HepG2 (cell line): Measurements from ENCODE around the gene PNMA6F. TPM values are rescaled to one million over a fixed set of nuclear protein-coding genes. Genes with fewer than 3 reads are reported as not detected.

Experiments
- ATAC-seq: fragments of 200-7000 bp; cut with Tn5 transposase; 3 replicates; pipeline ENCODE4 v1.9.1; 2020; ENCODE audit warnings: mild to moderate bottlenecking, moderate library complexity
- BruUV-seq: library from RNA; stranded (reverse); fragments of 400-500 nt; replicated peaks from 2 replicates; lab custom pipeline; 2021; lab: Mats Ljungman, UMichigan
- CTCF ChIA-PET: fragments of 300-600 bp; formaldehyde crosslinking; extraction: SDS; loops from one replicate; lab custom pipeline; 2021; ENCODE audit warnings: low total read pairs, inconsistent platforms, low intra/inter-chr PET ratio; lab: Yijun Ruan, JAX
- POLR2A ChIA-PET: fragments of 350-600 bp; sonication (Branson Sonifier 250); formaldehyde crosslinking; loops from one replicate; lab custom pipeline; 2020; ENCODE audit warnings: antibody characterized with exemption, inconsistent platforms; lab: Yijun Ruan, JAX
- DNase-seq: peaks from one replicate; pipeline ENCODE4 v3.0.0-alpha.2; 2015; ENCODE audit warnings: low spot score
- FAIRE-seq: peaks from 3 replicates; lab custom pipeline; 2011; peaks lifted over from hg19 to GRCh38; lab: Jason Lieb, UNC
- H2AFZ ChIP-seq: one replicate; pipeline ENCODE4 v1.6.1; 2011; ENCODE audit warnings: low read length, inconsistent platforms
- H3K27ac ChIP-seq: fragments of 300-600 bp; 3 replicates; pipeline ENCODE4 v1.8.0; 2011; ENCODE audit warnings: mixed run types, mild to moderate bottlenecking, mixed read lengths, low read length, inconsistent platforms; ENCODE audit not compliant: insufficient read depth; ENCODE audit errors: extremely low read length
- H3K27me3 ChIP-seq, 2 experiments: fragments of 200-600 bp in 1 of 2; 2 replicates in 1 of 2; 3 replicates in 1 of 2; pipeline versions ENCODE4 v1.6.0 to v1.8.0; 2011; ENCODE audit warnings: low read length in 2 of 2, mild to moderate bottlenecking in 2 of 2, moderate library complexity in 2 of 2, inconsistent platforms in 1 of 2; ENCODE audit not compliant: insufficient read depth in 2 of 2, control insufficient read depth in 1 of 2
- H3K36me3 ChIP-seq, 2 experiments: fragments of 200-600 bp in 1 of 2; replicated peaks in 1 of 2; 2 replicates in 1 of 2; 3 replicates in 1 of 2; pipeline versions ENCODE4 v1.5.1 to v1.8.0; 2011; ENCODE audit warnings: low read length in 2 of 2, inconsistent platforms in 1 of 2; ENCODE audit not compliant: insufficient read depth in 2 of 2, control insufficient read depth in 1 of 2
- H3K4me1 ChIP-seq: 2 replicates; pipeline ENCODE4 v1.5.1; 2012; ENCODE audit warnings: low read length, inconsistent platforms; ENCODE audit not compliant: insufficient read depth
- H3K4me2 ChIP-seq: 2 replicates; pipeline ENCODE4 v1.6.0; 2011; ENCODE audit warnings: low read depth, low read length, inconsistent platforms
- H3K4me3 ChIP-seq, 3 experiments: fragments of 200-600 bp in 1 of 3; sonication (generic), shearing (Covaris generic) in 1 of 3; replicated peaks in 1 of 3; 2 replicates each; pipeline ENCODE4 v1.5.1; 2011 to 2016; ENCODE audit warnings: low read length in 3 of 3, inconsistent platforms in 2 of 3, low read depth in 2 of 3, mild to moderate bottlenecking in 2 of 3, control low read depth in 1 of 3, mixed read lengths in 1 of 3; ENCODE audit not compliant: insufficient read depth in 1 of 3
- H3K79me2 ChIP-seq: one replicate; pipeline ENCODE4 v1.6.1; 2011; ENCODE audit warnings: low read length, inconsistent platforms; ENCODE audit not compliant: insufficient read depth
- H3K9ac ChIP-seq: 2 replicates; pipeline ENCODE4 v1.6.0; 2011; ENCODE audit warnings: mild to moderate bottlenecking, low read depth, low read length, inconsistent platforms; ENCODE audit not compliant: insufficient read depth
- H3K9me3 ChIP-seq: 2 replicates; pipeline ENCODE4 v1.5.1; 2012; ENCODE audit warnings: mild to moderate bottlenecking, low read length
- H4K20me1 ChIP-seq: 2 replicates; pipeline ENCODE4 v1.6.0; 2011; ENCODE audit warnings: inconsistent platforms, mild to moderate bottlenecking, low read length, moderate library complexity; ENCODE audit not compliant: insufficient read depth
- CENPX ChIP-seq: sonication (generic); formaldehyde crosslinking; IDR thresholded peaks from 2 replicates; pipeline ENCODE4 v1.9.0; 2021; ENCODE audit warnings: mild to moderate bottlenecking, missing genetic modification reagents, moderate library complexity
- MEIS2 ChIP-seq: sonication (generic); formaldehyde crosslinking; IDR thresholded peaks from 2 replicates; pipeline ENCODE4 v1.9.0; 2021; ENCODE audit warnings: mild to moderate bottlenecking, missing genetic modification reagents
- PAF1 ChIP-seq: IDR thresholded peaks from 2 replicates; pipeline ENCODE4 v1.6.1; 2016; ENCODE audit warnings: missing genetic modification reagents, missing compliant biosample characterization
- ZNF354B ChIP-seq: sonication (generic); formaldehyde crosslinking; IDR thresholded peaks from 2 replicates; pipeline ENCODE4 v1.8.0; 2022; ENCODE audit warnings: mild to moderate bottlenecking, missing genetic modification reagents
- ZNF572 ChIP-seq: sonication (generic); formaldehyde crosslinking; IDR thresholded peaks from 2 replicates; pipeline ENCODE4 v1.5.1; 2020; ENCODE audit warnings: mild to moderate bottlenecking, missing genetic modification reagents
- ZNF678 ChIP-seq: sonication (generic); formaldehyde crosslinking; IDR thresholded peaks from 2 replicates; pipeline ENCODE4 v1.4.0; 2020; ENCODE audit warnings: mild to moderate bottlenecking, missing genetic modification reagents
- ZNF746 ChIP-seq: sonication (generic); formaldehyde crosslinking; IDR thresholded peaks from 2 replicates; pipeline ENCODE4 v1.8.0; 2022; ENCODE audit warnings: mild to moderate bottlenecking, missing genetic modification reagents
- ZNF775 ChIP-seq: sonication (generic); formaldehyde crosslinking; IDR thresholded peaks from 2 replicates; pipeline ENCODE4 v1.4.0; 2020; ENCODE audit warnings: missing genetic modification reagents, mild to moderate bottlenecking, moderate library complexity, borderline replicate concordance
- WGBS: methylation state at CpG from one replicate; pipeline ENCODE4 v1.1.6; 2017; ENCODE audit warnings: low lambda C conversion rate; 5-methylcytosine and 5-hydroxymethylcytosine counted together
- in situ Hi-C: cut with HindIII; loops from 2 replicates; pipeline ENCODE4 v1.10.0; 2017; ENCODE audit warnings: low pct_unique_long_range_greater_than_20kb; ENCODE audit not compliant: extremely low pct_ligation_motif_present
- intact Hi-C: fragments of 100-400 bp; cut with micrococcal nuclease; formaldehyde crosslinking; loops from one replicate; pipeline ENCODE4 v1.10.0; 2022; ENCODE audit not compliant: unreplicated experiment
- polyA plus RNA-seq, 8 experiments: library from polyadenylated mRNA; depleted of rRNA in 3 of 8; stranded (reverse) in 7 of 8; unstranded in 1 of 8; fragments of >200 nt; fragmentation: Illumina TruSeq in 4 of 8; extraction: Trizol in 4 of 8; gene quantifications; 2 replicates each; pipeline versions ENCODE4 v1.2.1 to v1.2.3, GENCODE V29; 2011 to 2016; ENCODE audit warnings: low read depth in 4 of 8, missing spikeins in 1 of 8, mixed read lengths in 1 of 8; ENCODE audit not compliant: insufficient read depth in 1 of 8
- total RNA-seq, 5 experiments: library from RNA; depleted of rRNA; stranded (reverse); fragments of >200 nt; fragmentation: Illumina TruSeq; extraction: Trizol; gene quantifications; 2 replicates each; pipeline ENCODE4 v1.2.3, GENCODE V29; 2016; ENCODE audit warnings: low read depth in 1 of 5
- TF ChIP-seq, protein P1 (sequence below): sonication (generic); formaldehyde crosslinking; IDR thresholded peaks from 2 replicates; pipeline ENCODE4 v1.5.0; 2020; ENCODE audit warnings: mild to moderate bottlenecking, missing genetic modification reagents, moderate library complexity
- TF ChIP-seq, protein P2 (sequence below): sonication (generic); formaldehyde crosslinking; IDR thresholded peaks from 2 replicates; pipeline ENCODE4 v1.8.1; 2023; ENCODE audit warnings: mild to moderate bottlenecking, moderate library complexity, missing genetic modification reagents
- TF ChIP-seq, protein P3 (sequence below): sonication (generic); formaldehyde crosslinking; IDR thresholded peaks from 2 replicates; pipeline ENCODE4 v1.8.0; 2022; ENCODE audit warnings: missing genetic modification reagents, mild to moderate bottlenecking, moderate library complexity, borderline replicate concordance

Gene PNMA6F
- total and polyA plus RNA-seq, 2 of the 13 experiments (the other 11 are each of a cell fraction or from before 2014, with no cell fraction given): not detected

DNA sequence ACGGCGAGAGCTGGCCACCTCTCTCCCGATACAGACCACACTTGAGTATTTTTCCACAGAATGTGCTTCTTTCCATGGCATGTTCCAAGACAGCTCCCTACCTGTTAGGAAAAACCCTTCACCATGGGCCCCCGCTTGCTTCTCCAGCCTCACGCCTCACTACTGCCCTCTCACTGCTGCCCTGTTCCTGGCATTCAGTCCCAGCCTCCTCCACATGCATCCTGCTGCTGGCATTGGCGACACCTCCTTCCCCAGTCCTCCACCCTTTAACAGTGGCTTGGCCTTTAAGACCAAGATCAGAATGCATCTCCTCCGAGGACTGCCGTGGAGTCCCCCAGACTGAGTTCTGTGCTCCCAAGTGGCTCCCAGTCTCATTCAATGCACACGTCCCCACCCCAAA, 10.7 kb downstream of the PNMA6F start:
- no peaks in the 10 kb centered on the region for H3K27me3 ChIP-seq
- no peak overlapping the region for H3K4me3 ChIP-seq
- intact Hi-C loops: no loop called here
- TF ChIP-seq, protein P1, sequence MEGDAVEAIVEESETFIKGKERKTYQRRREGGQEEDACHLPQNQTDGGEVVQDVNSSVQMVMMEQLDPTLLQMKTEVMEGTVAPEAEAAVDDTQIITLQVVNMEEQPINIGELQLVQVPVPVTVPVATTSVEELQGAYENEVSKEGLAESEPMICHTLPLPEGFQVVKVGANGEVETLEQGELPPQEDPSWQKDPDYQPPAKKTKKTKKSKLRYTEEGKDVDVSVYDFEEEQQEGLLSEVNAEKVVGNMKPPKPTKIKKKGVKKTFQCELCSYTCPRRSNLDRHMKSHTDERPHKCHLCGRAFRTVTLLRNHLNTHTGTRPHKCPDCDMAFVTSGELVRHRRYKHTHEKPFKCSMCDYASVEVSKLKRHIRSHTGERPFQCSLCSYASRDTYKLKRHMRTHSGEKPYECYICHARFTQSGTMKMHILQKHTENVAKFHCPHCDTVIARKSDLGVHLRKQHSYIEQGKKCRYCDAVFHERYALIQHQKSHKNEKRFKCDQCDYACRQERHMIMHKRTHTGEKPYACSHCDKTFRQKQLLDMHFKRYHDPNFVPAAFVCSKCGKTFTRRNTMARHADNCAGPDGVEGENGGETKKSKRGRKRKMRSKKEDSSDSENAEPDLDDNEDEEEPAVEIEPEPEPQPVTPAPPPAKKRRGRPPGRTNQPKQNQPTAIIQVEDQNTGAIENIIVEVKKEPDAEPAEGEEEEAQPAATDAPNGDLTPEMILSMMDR (CRISPR knock-in tag): 0 out of 2 replicates have a peak, but pooled peaks have one; percentile 9
- TF ChIP-seq, protein P2, sequence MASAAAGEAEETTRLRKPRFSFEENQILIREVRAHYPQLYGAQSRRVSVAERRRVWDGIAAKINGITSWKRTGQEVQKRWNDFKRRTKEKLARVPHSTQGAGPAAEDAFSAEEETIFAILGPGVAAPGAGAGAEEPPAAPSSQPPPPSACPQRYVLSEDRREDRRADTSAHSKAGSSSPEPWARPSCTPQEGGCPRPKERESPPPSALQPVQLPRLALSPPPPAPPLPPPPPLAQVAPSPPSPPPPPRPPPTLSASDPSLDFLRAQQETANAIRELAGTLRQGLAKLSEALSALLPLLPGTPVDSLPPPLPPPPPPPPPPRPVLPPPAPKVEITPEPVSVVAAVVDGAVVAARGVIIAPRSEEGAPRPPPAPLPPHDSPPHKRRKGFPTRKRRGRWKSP (CRISPR knock-in tag): no peak
- no peaks in the 10 kb centered on the region for H4K20me1 ChIP-seq
- 15% methylated on average over 8 of the region's 9 CpGs for WGBS
- DNase-seq (no peak), ATAC-seq (no peak), FAIRE-seq (no peak)
- H3K79me2 ChIP-seq: no peaks in the 10 kb centered on the region
- no peaks in the 10 kb centered on the region for H3K9me3 ChIP-seq
- no peak overlapping the region for H3K9ac ChIP-seq
- no peak overlapping the region for H2AFZ ChIP-seq
- ChIA-PET CTCF (no interaction called here), POLR2A (no interaction called here)
- H3K27ac ChIP-seq: no peak overlapping the region
- H3K4me1 ChIP-seq: no peaks in the 10 kb centered on the region
- H3K36me3 ChIP-seq: no peaks in the 10 kb centered on the region
- no peak overlapping the region for H3K4me2 ChIP-seq
- in situ Hi-C loops: no loop called here
- BruUV-seq: no TSS peak

DNA sequence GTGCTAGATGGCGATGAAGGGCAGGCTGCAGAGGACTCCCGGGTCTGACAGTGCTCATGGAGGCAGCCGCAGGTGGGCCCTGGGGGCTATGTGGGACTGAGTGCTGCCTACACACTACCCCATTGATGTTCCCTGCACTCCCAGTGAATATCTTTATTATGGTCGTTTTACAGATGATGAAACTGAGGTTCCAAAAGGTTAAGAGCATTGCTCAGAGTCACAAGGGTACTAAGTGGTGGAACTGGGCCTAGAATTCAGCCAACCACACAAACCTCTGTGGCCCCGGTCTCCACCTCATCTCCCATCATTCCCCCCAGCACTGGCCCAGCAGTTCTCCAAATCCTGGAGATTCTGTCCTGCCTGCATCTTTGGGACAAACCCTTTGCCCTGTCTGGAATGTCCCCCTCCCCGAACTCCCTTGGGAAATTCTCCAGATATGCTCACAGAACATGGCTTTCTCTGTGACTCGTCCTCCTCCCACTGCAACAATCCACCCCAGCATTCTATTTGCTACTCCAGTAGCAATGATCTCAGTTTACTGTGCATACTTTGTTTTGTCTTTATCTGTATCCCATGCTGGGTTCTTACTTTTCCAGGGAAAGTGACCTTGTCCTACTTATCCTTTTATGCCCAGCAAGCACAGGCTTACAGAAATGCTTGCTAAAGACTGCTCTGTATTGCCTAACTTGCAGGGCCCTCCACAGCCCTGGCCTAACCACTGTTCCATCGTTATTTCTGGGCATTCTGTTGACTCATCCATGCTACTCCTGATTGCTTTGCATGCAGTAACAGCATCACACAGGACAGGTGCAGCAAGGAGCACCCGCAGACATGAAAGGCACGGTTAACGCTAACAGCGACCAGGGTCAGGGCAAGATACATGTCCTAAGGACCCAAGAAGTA, 14.0 kb downstream of the PNMA6F start:
- DNase-seq (no peak), ATAC-seq (no peak), FAIRE-seq (no peak)
- H3K4me1 ChIP-seq: no peaks in the 10 kb centered on the region
- no peak overlapping the region for H3K27ac ChIP-seq
- POLR2A ChIA-PET: no interaction called here
- intact Hi-C loops: no loop called here
- no peak overlapping the region for H3K9ac ChIP-seq
- in situ Hi-C loops: no loop called here
- no peak overlapping the region for H3K4me3 ChIP-seq
- H4K20me1 ChIP-seq: no peaks in the 10 kb centered on the region
- H3K9me3 ChIP-seq: no peaks in the 10 kb centered on the region
- no peak overlapping the region for H2AFZ ChIP-seq
- CTCF ChIA-PET: no interaction called here
- no peak overlapping the region for H3K4me2 ChIP-seq
- 42% methylated on average over 7 of the region's 12 CpGs for WGBS
- H3K36me3 ChIP-seq: no peaks in the 10 kb centered on the region
- BruUV-seq: no TSS peak
- no peaks in the 10 kb centered on the region for H3K79me2 ChIP-seq
- no peaks in the 10 kb centered on the region; a peak in 1 of 5 replicates for H3K27me3 ChIP-seq
- TF ChIP-seq ZNF354B (no peak), PAF1 (CRISPR knock-in tag) (no peak), ZNF775 (no peak), ZNF572 (CRISPR knock-in tag) (no peak), CENPX (CRISPR knock-in tag) (no peak), MEIS2 (CRISPR knock-in tag) (no peak), ZNF678 (CRISPR knock-in tag) (no peak), ZNF746 (CRISPR knock-in tag) (no peak)
- TF ChIP-seq, protein P3, sequence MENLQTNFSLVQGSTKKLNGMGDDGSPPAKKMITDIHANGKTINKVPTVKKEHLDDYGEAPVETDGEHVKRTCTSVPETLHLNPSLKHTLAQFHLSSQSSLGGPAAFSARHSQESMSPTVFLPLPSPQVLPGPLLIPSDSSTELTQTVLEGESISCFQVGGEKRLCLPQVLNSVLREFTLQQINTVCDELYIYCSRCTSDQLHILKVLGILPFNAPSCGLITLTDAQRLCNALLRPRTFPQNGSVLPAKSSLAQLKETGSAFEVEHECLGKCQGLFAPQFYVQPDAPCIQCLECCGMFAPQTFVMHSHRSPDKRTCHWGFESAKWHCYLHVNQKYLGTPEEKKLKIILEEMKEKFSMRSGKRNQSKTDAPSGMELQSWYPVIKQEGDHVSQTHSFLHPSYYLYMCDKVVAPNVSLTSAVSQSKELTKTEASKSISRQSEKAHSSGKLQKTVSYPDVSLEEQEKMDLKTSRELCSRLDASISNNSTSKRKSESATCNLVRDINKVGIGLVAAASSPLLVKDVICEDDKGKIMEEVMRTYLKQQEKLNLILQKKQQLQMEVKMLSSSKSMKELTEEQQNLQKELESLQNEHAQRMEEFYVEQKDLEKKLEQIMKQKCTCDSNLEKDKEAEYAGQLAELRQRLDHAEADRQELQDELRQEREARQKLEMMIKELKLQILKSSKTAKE: no peak
